ENCODE data around the gene ITPKB. TPM values are rescaled to one million over a fixed set of nuclear protein-coding genes. Genes with fewer than 3 reads are reported as not detected.
"Not testable (repeated sequence)": the region's sequence is repeated elsewhere in the genome, so short reads cannot be mapped to it uniquely, and the experiment has no call there.

Gene ITPKB
- total RNA-seq, 1 experiment from 2014 or later = 4.4 TPM

GRCh38 chr1:226640321-226641136, 98.6 kb downstream of the ITPKB start:
- no peak overlapping the region for H3K27ac Mint-ChIP-seq (ENCODE audit: unreplicated experiment)
- no peak overlapping the region for H3K4me3 Mint-ChIP-seq (ENCODE audit: unreplicated experiment)
- no peaks in the 10 kb centered on the region for H3K36me3 Mint-ChIP-seq (ENCODE audit: insufficient read depth, unreplicated experiment)
- CTCF ChIA-PET = no interaction called here
- H3K27me3 Mint-ChIP-seq (ENCODE audit: insufficient read depth, unreplicated experiment) = no peaks in the 10 kb centered on the region
- TF ChIP-seq CTCF (IDR thresholded peaks at IDR 0.05; ENCODE audit: insufficient read depth in 1 of 2, low read depth in 1 of 2, low read length in 1 of 2, severe bottlenecking in 1 of 2, unreplicated experiment in 1 of 2) = no peak
- no peaks in the 10 kb centered on the region for H3K4me1 Mint-ChIP-seq (ENCODE audit: low read depth, unreplicated experiment)
- no peaks in the 10 kb centered on the region for H3K9me3 Mint-ChIP-seq (ENCODE audit: unreplicated experiment)
- Histone ChIP-seq H3K9me3 (no peaks in the 10 kb centered on the region), H3K4me3 (ENCODE audit: low read depth, low read length) (no peak overlapping the region), H3K4me1 (no peaks in the 10 kb centered on the region), H3K27me3 (replicated peaks; ENCODE audit: control insufficient read depth, insufficient read depth, low read length) (no peaks in the 10 kb centered on the region), H3K36me3 (ENCODE audit: control insufficient read depth, insufficient read depth, low read length) (no peaks in the 10 kb centered on the region; the same call in 1 of the 2 replicates)
- BruUV-seq (replicated peaks) = no TSS peak
- POLR2A ChIA-PET = no interaction called here
- no peak for DNase-seq
- intact Hi-C loops (cut with micrococcal nuclease; ENCODE audit: unreplicated experiment) = no loop called here

GRCh38 chr1:226639631-226640061, 99.4 kb downstream of the ITPKB start:
- Mint-ChIP-seq H3K9me3 (ENCODE audit: unreplicated experiment) (no peaks in the 10 kb centered on the region), H3K4me1 (ENCODE audit: low read depth, unreplicated experiment) (no peaks in the 10 kb centered on the region), H3K36me3 (ENCODE audit: insufficient read depth, unreplicated experiment) (no peaks in the 10 kb centered on the region), H3K27ac (ENCODE audit: unreplicated experiment) (no peak overlapping the region), H3K27me3 (ENCODE audit: insufficient read depth, unreplicated experiment) (no peaks in the 10 kb centered on the region), H3K4me3 (ENCODE audit: unreplicated experiment) (no peak overlapping the region)
- intact Hi-C loops (cut with micrococcal nuclease; ENCODE audit: unreplicated experiment) = no loop called here
- no TSS peak for BruUV-seq (replicated peaks)
- ChIA-PET CTCF (no interaction called here), POLR2A (no interaction called here)
- Histone ChIP-seq H3K27me3 (replicated peaks; ENCODE audit: control insufficient read depth, insufficient read depth, low read length) (no peaks in the 10 kb centered on the region), H3K4me3 (ENCODE audit: low read depth, low read length) (no peak overlapping the region), H3K4me1 (no peaks in the 10 kb centered on the region), H3K36me3 (ENCODE audit: control insufficient read depth, insufficient read depth, low read length) (no peaks in the 10 kb centered on the region; the same call in 1 of the 2 replicates), H3K9me3 (no peaks in the 10 kb centered on the region)
- no peak for TF ChIP-seq CTCF (IDR thresholded peaks at IDR 0.05; ENCODE audit: insufficient read depth in 1 of 2, low read depth in 1 of 2, low read length in 1 of 2, severe bottlenecking in 1 of 2, unreplicated experiment in 1 of 2)
- no peak for DNase-seq

DNA sequence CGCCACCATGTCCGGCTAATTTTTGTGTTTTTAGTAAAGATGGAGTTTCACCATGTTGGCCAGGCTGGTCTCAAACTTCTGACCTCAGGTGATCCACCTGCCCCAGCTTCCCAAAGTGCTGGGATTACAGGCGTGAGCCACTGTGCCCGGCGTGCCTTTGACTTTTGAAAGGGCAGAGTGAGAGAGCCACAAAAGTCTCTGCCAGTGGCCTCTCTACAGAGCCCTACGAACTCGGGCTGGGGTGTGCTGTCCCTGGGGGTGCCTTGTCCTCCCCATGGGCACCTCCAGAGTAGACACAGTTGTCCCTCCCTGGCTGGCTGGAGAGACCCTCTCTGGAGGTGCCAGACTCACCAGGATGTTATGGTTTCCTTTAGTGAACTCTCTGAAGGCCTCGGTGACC, 99.9 kb downstream of the ITPKB start:
- not testable (repeated sequence) for H3K27ac Mint-ChIP-seq (ENCODE audit: unreplicated experiment); H3K4me3 Mint-ChIP-seq (ENCODE audit: unreplicated experiment); H3K4me1 ChIP-seq

More for the DNA sequence above, 99.9 kb downstream of the ITPKB start:
- POLR2A ChIA-PET; BruUV-seq (replicated peaks); H3K4me1 Mint-ChIP-seq (ENCODE audit: low read depth, unreplicated experiment); H3K36me3 Mint-ChIP-seq (ENCODE audit: insufficient read depth, unreplicated experiment); DNase-seq; H3K4me3 ChIP-seq (ENCODE audit: low read depth, low read length); H3K9me3 ChIP-seq; H3K27me3 Mint-ChIP-seq (ENCODE audit: insufficient read depth, unreplicated experiment); CTCF ChIA-PET; H3K9me3 Mint-ChIP-seq (ENCODE audit: unreplicated experiment); H3K36me3 ChIP-seq (ENCODE audit: control insufficient read depth, insufficient read depth, low read length); H3K27me3 ChIP-seq (replicated peaks; ENCODE audit: control insufficient read depth, insufficient read depth, low read length); intact Hi-C loops (cut with micrococcal nuclease; ENCODE audit: unreplicated experiment): not testable (repeated sequence)
